ENCODE measurements around the gene GNLY. TPM values are rescaled to one million over a fixed set of nuclear protein-coding genes. Genes with fewer than 3 reads are reported as not detected.

Gene GNLY
- total and polyA plus RNA-seq, 10 donors = 13.1 to 87.8 (median 35.2) TPM

GRCh38 chr2:85699325-85699724, 5.2 kb downstream of the GNLY start:
- no peaks in the 10 kb centered on the region for H3K36me3 ChIP-seq
- no peaks in the 10 kb centered on the region for H3K9me3 ChIP-seq
- no peak overlapping the region for H3K4me3 ChIP-seq
- 90 to 100% (median 100%) methylated on average over 1 of the region's 1 CpG for WGBS, 5 donors
- no peaks in the 10 kb centered on the region for H3K27me3 ChIP-seq (replicated peaks in 1 of 7)
- H3K27ac ChIP-seq = peak overlapping the region in 3 of 8 donors; percentile 54 to 81 (median 74)
- peaks cover 0 to 36% (median 5%) of the 10 kb centered on the region in 6 donors for H3K4me1 ChIP-seq
- intact Hi-C loops (cut with DNase I; ENCODE audit: low total_unique reads) = no loop called here
- no peak for TF ChIP-seq POLR2AphosphoS5 (IDR thresholded peaks at IDR 0.05)
- no peak for TF ChIP-seq POLR2A (IDR thresholded peaks at IDR 0.05)
- no peak for TF ChIP-seq CTCF (IDR thresholded peaks at IDR 0.05 in 8 of 11, conservative IDR thresholded peaks at IDR 0.05 in 3 of 11)
- no peak for DNase-seq

- H3K9me3 ChIP-seq = no peaks in the 10 kb centered on the region
- H3K27me3 ChIP-seq (replicated peaks in 1 of 7) = peaks cover 0 to 6% (median 0%) of the 10 kb centered on the region in 7 donors
- TF ChIP-seq POLR2A (IDR thresholded peaks at IDR 0.05) (no peak), CTCF (IDR thresholded peaks at IDR 0.05 in 8 of 11, conservative IDR thresholded peaks at IDR 0.05 in 3 of 11) (no peak), POLR2AphosphoS5 (IDR thresholded peaks at IDR 0.05) (no peak)
- peaks cover 5 to 63% (median 33%) of the 10 kb centered on the region in 6 donors for H3K4me1 ChIP-seq
- DNase-seq = no peak
- intact Hi-C loops (cut with DNase I; ENCODE audit: low total_unique reads) = no loop called here
- H3K4me3 ChIP-seq = no peak overlapping the region
- H3K36me3 ChIP-seq = no peaks in the 10 kb centered on the region
- H3K27ac ChIP-seq = peak overlapping the region in 2 of 8 donors; percentile 15 to 91
These were observed 8.0 kb downstream of the GNLY start for GRCh38 chr2:85702172-85702571.

- WGBS, 5 donors = 59 to 72% (median 61%) methylated on average over 4 of the region's 4 CpGs
- no peak overlapping the region for H3K4me3 ChIP-seq
- DNase-seq = no peak
- no peak for TF ChIP-seq CTCF (IDR thresholded peaks at IDR 0.05 in 8 of 11, conservative IDR thresholded peaks at IDR 0.05 in 3 of 11)
- no peak for TF ChIP-seq POLR2AphosphoS5 (IDR thresholded peaks at IDR 0.05)
- TF ChIP-seq POLR2A (IDR thresholded peaks at IDR 0.05) = no peak
- H3K9me3 ChIP-seq = no peaks in the 10 kb centered on the region
- intact Hi-C loops (cut with DNase I; ENCODE audit: low total_unique reads) = no loop called here
- H3K27me3 ChIP-seq (replicated peaks in 1 of 7) = peaks cover 0 to 12% (median 0%) of the 10 kb centered on the region in 7 donors
- H3K36me3 ChIP-seq = no peaks in the 10 kb centered on the region
- H3K27ac ChIP-seq = peak overlapping the region in 4 of 8 donors; percentile 10 to 91 (median 49)
- peaks cover 5 to 64% (median 38%) of the 10 kb centered on the region in 6 donors for H3K4me1 ChIP-seq
These were observed 8.6 kb downstream of the GNLY start for GRCh38 chr2:85702800-85703199.

GRCh38 chr2:85703329-85703728, 9.2 kb downstream of the GNLY start:
- H3K27me3 ChIP-seq (replicated peaks in 1 of 7) = peaks cover 0 to 14% (median 0%) of the 10 kb centered on the region in 7 donors
- H3K36me3 ChIP-seq = no peaks in the 10 kb centered on the region
- intact Hi-C loops (cut with DNase I; ENCODE audit: low total_unique reads) = no loop called here
- H3K4me3 ChIP-seq = no peak overlapping the region
- TF ChIP-seq POLR2A (IDR thresholded peaks at IDR 0.05) (no peak), CTCF (IDR thresholded peaks at IDR 0.05 in 8 of 11, conservative IDR thresholded peaks at IDR 0.05 in 3 of 11) (no peak), POLR2AphosphoS5 (IDR thresholded peaks at IDR 0.05) (no peak)
- H3K9me3 ChIP-seq = no peaks in the 10 kb centered on the region
- DNase-seq = no peak
- peaks cover 5 to 64% (median 40%) of the 10 kb centered on the region in 6 donors for H3K4me1 ChIP-seq
- peak overlapping the region in 4 of 8 donors; percentile 10 to 91 (median 86) for H3K27ac ChIP-seq

Measured in spleen (tissue), 11 donors.